ENCODE measurements around the gene BPTF. TPM values are rescaled to one million over a fixed set of nuclear protein-coding genes. Genes with fewer than 3 reads are reported as not detected.

BPTF gene
- total and polyA plus RNA-seq, 2 of the 13 experiments (the other 11 are each of a cell fraction or from before 2014, with no cell fraction given) = 43.5 to 66.1 TPM

DNA sequence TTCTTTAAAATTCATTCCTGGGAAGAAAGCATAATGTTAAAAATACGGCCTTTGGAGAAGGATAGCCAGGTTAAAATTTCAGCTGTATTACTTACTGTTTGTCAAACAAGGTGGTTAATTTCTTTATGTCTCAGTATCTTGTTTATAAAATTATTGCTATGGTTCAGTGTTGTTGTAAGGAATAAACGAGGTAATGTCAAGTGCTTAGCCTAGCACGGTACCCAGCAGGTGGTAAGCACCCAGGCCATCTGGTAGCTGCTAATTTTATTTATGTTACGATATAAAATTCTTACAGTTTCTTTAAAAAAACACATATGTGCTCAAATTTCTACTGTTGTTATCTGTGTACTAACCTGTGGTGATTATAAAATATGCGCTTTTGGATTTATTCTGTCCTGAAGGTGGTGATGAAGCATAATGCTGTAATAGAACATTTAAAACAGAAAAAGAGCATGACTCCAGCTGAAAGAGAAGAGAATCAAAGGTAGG is 122.1 kb downstream of the BPTF start:
- Histone ChIP-seq H2AFZ (ENCODE audit: low read length) (no peak overlapping the region), H3K27me3 (ENCODE audit: control insufficient read depth in 1 of 2, insufficient read depth in 2 of 2, low read length in 2 of 2) (no peaks in the 10 kb centered on the region), H3K9ac (ENCODE audit: insufficient read depth, low read depth, low read length) (no peak overlapping the region), H3K79me2 (ENCODE audit: insufficient read depth, low read length) (no peaks in the 10 kb centered on the region), H3K27ac (ENCODE audit: extremely low read length, insufficient read depth, low read length) (no peak overlapping the region), H3K4me1 (ENCODE audit: insufficient read depth, low read length) (0 out of 2 replicates have a peak, but pooled peaks cover 6% of the 10 kb centered on the region), H3K4me2 (ENCODE audit: low read depth, low read length) (no peak overlapping the region), H3K4me3 (replicated peaks in 1 of 3; ENCODE audit: insufficient read depth in 1 of 3, low read depth in 2 of 3, low read length in 3 of 3) (no peak overlapping the region), H3K9me3 (ENCODE audit: low read length) (no peaks in the 10 kb centered on the region), H3K36me3 (replicated peaks in 1 of 2; ENCODE audit: control insufficient read depth in 1 of 2, insufficient read depth in 2 of 2, low read length in 2 of 2) (peaks cover 50 to 81% of the 10 kb centered on the region in 2 experiments), H4K20me1 (ENCODE audit: insufficient read depth, low read length) (no peaks in the 10 kb centered on the region)
- intact Hi-C loops (cut with micrococcal nuclease; ENCODE audit: unreplicated experiment) = no loop called here
- BruUV-seq (replicated peaks) = no TSS peak
- CTCF ChIA-PET (ENCODE audit: low intra/inter-chr PET ratio, low total read pairs) = no interaction called here
- WGBS (ENCODE audit: low lambda C conversion rate) = 98% methylated on average over 5 of the region's 5 CpGs
- FAIRE-seq (no peak), DNase-seq (ENCODE audit: low spot score) (no peak), ATAC-seq (no peak)
- POLR2A ChIA-PET = no interaction called here
- in situ Hi-C loops (cut with HindIII; ENCODE audit: extremely low pct_ligation_motif_present, low pct_unique_long_range_greater_than_20kb) = no loop called here
- TF ChIP-seq, protein P1, sequence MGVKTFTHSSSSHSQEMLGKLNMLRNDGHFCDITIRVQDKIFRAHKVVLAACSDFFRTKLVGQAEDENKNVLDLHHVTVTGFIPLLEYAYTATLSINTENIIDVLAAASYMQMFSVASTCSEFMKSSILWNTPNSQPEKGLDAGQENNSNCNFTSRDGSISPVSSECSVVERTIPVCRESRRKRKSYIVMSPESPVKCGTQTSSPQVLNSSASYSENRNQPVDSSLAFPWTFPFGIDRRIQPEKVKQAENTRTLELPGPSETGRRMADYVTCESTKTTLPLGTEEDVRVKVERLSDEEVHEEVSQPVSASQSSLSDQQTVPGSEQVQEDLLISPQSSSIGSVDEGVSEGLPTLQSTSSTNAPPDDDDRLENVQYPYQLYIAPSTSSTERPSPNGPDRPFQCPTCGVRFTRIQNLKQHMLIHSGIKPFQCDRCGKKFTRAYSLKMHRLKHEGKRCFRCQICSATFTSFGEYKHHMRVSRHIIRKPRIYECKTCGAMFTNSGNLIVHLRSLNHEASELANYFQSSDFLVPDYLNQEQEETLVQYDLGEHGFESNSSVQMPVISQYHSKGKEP (CRISPR knock-in tag; IDR thresholded peaks at IDR 0.05) = no peak
- TF ChIP-seq ZC3H13 (CRISPR knock-in tag; IDR thresholded peaks at IDR 0.05) (no peak), KLF12 (CRISPR knock-in tag; IDR thresholded peaks at IDR 0.05; ENCODE audit: borderline replicate concordance) (no peak), ZSCAN21 (CRISPR knock-in tag; IDR thresholded peaks at IDR 0.05; ENCODE audit: borderline replicate concordance) (no peak), ZNF879 (CRISPR knock-in tag; IDR thresholded peaks at IDR 0.05) (no peak)
- TF ChIP-seq, protein P2, sequence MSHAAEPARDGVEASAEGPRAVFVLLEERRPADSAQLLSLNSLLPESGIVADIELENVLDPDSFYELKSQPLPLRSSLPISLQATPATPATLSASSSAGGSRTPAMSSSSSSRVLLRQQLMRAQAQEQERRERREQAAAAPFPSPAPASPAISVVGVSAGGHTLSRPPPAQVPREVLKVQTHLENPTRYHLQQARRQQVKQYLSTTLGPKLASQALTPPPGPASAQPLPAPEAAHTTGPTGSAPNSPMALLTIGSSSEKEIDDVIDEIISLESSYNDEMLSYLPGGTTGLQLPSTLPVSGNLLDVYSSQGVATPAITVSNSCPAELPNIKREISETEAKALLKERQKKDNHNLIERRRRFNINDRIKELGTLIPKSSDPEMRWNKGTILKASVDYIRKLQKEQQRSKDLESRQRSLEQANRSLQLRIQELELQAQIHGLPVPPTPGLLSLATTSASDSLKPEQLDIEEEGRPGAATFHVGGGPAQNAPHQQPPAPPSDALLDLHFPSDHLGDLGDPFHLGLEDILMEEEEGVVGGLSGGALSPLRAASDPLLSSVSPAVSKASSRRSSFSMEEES (CRISPR knock-in tag; IDR thresholded peaks at IDR 0.05) = no peak
- TF ChIP-seq, protein P3, sequence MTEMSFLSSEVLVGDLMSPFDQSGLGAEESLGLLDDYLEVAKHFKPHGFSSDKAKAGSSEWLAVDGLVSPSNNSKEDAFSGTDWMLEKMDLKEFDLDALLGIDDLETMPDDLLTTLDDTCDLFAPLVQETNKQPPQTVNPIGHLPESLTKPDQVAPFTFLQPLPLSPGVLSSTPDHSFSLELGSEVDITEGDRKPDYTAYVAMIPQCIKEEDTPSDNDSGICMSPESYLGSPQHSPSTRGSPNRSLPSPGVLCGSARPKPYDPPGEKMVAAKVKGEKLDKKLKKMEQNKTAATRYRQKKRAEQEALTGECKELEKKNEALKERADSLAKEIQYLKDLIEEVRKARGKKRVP (CRISPR knock-in tag; IDR thresholded peaks at IDR 0.05) = no peak

Measured in HepG2 (cell line).